Urinary bladder (tissue), 4 donors: ENCODE data around the gene NCAM1. TPM values are rescaled to one million over a fixed set of nuclear protein-coding genes. Genes with fewer than 3 reads are reported as not detected.
A peak's percentile ranks its signal among the peaks of the same experiment; 100 is the strongest.

ENCODE experiments used
- DNase-seq: peaks from one replicate; pipeline ENCODE4 v3.0.0-alpha.2; 2015; ENCODE audit errors: extremely low spot score
- H3K27ac ChIP-seq: one replicate; pipeline ENCODE4 v1.5.1; 2013; ENCODE audit warnings: low read depth, mild to moderate bottlenecking, moderate library complexity
- H3K36me3 ChIP-seq: one replicate; pipeline ENCODE4 v1.6.1; 2013; ENCODE audit warnings: mild to moderate bottlenecking, moderate library complexity; ENCODE audit not compliant: insufficient read depth
- H3K4me1 ChIP-seq: one replicate; pipeline ENCODE4 v1.6.1; 2013; ENCODE audit warnings: mild to moderate bottlenecking, moderate library complexity; ENCODE audit not compliant: insufficient read depth
- H3K4me3 ChIP-seq: one replicate; pipeline ENCODE4 v1.5.1; 2013; ENCODE audit warnings: low read depth, low read length
- WGBS: extraction: QIAGEN DNeasy Blood & Tissue Kit; methylation state at CpG from one replicate; pipeline ENCODE4 v1.1.7; 2013; 5-methylcytosine and 5-hydroxymethylcytosine counted together
- polyA plus RNA-seq: library from polyadenylated mRNA; stranded (reverse); fragments of 200-250 nt; gene quantifications from one replicate; pipeline ENCODE4 v1.2.3, GENCODE V29; 2013
- total RNA-seq: library from RNA; depleted of rRNA; stranded (reverse); fragments of >200 nt; gene quantifications from one replicate; pipeline ENCODE4 v1.2.3, GENCODE V29; 2014
- donor health status: healthy with polysubstance abuse.
- donor health status: healthy.

The NCAM1 gene
- total and polyA plus RNA-seq, 2 donors: 79.1 to 114 TPM

GRCh38 chr11:113195728-113196127 lies 234.5 kb downstream of the NCAM1 start:
- Histone ChIP-seq H3K4me3 (no peak overlapping the region), H3K36me3 (no peaks in the 10 kb centered on the region), H3K27ac (no peak overlapping the region), H3K4me1 (no peaks in the 10 kb centered on the region)
- no peak for DNase-seq
- WGBS: 99% methylated on average over 3 of the region's 3 CpGs

- no peak overlapping the region for H3K27ac ChIP-seq
- DNase-seq: no peak
- 51% methylated on average over 3 of the region's 3 CpGs for WGBS
These were observed 236.2 kb downstream of the NCAM1 start for GRCh38 chr11:113197446-113197845.

DNA sequence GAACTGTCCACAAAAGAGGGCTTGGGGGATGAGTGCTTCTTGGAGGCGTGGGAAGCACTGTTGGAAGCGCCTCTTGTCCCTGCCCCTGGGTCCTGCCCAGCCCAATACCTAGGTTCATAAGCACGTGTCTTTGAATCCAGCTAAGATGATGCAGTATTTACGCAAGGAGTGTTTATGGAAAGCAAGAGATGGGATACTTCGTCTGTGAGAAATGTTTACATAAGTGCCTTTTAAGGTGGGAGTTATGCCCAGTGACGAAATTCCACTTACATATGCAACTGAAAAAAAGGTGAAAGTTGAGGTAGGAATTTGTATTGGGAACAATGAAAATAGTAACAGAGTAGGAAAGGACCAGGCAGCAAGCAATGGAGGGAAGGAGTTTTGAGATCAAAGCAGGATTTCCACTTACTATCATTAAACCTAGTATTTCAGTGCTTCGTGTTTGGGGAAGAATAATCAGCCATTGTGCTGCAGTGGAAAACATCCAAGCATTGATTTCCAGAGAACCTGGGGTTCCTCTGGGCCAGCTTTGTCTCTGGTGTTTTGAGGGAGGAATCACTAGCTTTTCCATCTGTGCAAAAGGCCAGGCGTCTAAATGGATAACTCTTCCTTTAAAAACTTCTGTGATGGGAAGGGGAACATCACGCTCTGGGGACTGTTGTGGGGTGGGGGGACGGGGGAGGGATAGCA lies 237.9 kb downstream of the NCAM1 start:
- no peak for DNase-seq
- 51% methylated on average over 10 of the region's 10 CpGs for WGBS
- Histone ChIP-seq H3K27ac (no peak overlapping the region), H3K4me3 (no peak overlapping the region), H3K36me3 (no peaks in the 10 kb centered on the region), H3K4me1 (no peaks in the 10 kb centered on the region)

More at GRCh38 chr11:113197446-113197845, 236.2 kb downstream of the NCAM1 start:
- Histone ChIP-seq H3K36me3 (no peaks in the 10 kb centered on the region), H3K4me3 (no peak overlapping the region), H3K4me1 (no peaks in the 10 kb centered on the region)

DNA sequence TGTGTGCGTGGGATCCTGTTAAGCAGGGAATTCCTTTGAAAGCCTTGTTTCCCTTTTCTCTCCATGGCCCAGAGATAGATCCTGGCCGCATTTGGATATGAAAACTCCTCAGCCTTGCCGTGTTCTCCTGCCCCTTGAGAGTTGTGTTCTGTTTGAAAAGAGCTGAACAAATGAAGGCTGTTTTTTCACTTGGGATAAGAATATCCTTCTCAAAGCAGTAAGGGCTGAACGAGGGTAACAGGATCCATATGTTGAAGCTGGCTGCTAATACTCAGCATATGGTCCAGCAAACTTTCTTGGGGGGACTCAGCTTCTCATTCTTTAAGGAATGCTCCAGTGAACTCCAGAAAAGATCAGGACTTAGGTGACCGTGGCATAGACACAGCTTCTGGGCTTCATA lies 238.6 kb downstream of the NCAM1 start:
- DNase-seq: peak; percentile 48
- Histone ChIP-seq H3K36me3 (no peaks in the 10 kb centered on the region), H3K4me1 (no peaks in the 10 kb centered on the region), H3K4me3 (no peak overlapping the region), H3K27ac (no peak overlapping the region)
- WGBS: 39% methylated on average over 5 of the region's 5 CpGs

DNA sequence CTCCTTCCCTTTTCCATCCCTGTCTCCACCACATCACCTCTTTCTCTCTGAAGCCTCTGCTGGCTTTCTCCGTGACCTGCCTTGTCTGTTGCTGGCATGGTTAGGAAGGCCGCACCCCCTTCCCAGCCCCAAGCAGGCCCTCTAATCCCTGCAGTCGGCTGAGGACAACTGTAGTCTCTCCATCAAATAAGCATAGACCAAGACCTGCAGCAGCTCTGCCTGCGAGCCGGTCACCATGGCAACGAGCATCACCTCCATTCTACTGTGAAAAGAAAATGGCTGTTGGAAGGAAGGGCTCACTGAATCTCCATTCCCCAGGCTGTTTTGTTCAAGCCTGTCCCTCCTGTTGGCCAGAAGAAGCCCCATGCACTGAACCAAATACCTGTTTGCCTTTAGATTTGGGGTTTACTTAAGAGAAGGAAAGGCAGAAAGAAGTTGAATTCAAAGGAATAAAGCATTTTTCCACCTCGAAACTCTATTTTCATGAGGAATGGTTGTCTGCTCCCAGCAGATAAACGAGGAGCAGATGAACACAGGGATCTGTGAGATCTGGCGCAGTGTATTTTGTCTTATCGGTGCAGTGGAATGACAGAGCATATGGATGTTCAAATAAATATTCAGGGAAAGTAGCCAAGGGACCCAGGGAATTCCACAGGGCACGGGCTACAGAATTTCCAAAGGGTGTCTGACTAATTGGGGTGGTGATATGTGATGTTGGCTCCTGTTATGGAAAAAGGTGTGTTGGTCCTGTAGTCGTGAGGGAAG lies 240.0 kb downstream of the NCAM1 start:
- no peak overlapping the region for H3K4me3 ChIP-seq
- 77% methylated on average over 12 of the region's 12 CpGs for WGBS
- H3K27ac ChIP-seq: no peak overlapping the region
- no peaks in the 10 kb centered on the region for H3K36me3 ChIP-seq
- DNase-seq: no peak
- no peaks in the 10 kb centered on the region for H3K4me1 ChIP-seq

DNA sequence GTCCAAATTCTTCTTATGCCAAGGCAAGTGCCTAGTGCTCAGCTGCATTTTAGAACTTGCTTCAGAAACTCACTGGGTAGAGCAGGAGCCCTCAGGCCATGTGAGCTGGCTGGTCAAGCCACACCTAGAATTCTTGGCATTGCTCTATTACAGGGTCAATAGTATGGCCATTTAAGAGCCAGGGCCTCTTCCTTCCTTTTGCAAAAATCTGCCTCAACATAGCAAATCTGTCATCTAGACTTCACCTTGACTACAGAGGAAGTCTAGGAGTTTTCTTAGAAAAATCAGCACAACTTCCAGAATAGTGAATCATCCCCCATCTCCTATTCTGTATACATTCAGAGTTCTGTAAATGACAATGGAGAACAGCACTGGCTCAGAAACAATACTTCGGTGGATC lies 241.2 kb downstream of the NCAM1 start:
- no peak overlapping the region for H3K4me3 ChIP-seq
- WGBS: 92% methylated on average over 1 of the region's 1 CpG
- no peaks in the 10 kb centered on the region for H3K36me3 ChIP-seq
- H3K4me1 ChIP-seq: no peaks in the 10 kb centered on the region
- DNase-seq: no peak
- no peak overlapping the region for H3K27ac ChIP-seq

GRCh38 chr11:113203141-113203753 lies 242.0 kb downstream of the NCAM1 start:
- no peak for DNase-seq
- no peaks in the 10 kb centered on the region for H3K4me1 ChIP-seq
- H3K4me3 ChIP-seq: no peak overlapping the region
- 94% methylated on average over 17 of the region's 17 CpGs for WGBS
- no peak overlapping the region for H3K27ac ChIP-seq
- H3K36me3 ChIP-seq: no peaks in the 10 kb centered on the region

- no peak for DNase-seq
- Histone ChIP-seq H3K27ac (no peak overlapping the region), H3K4me1 (no peaks in the 10 kb centered on the region), H3K36me3 (no peaks in the 10 kb centered on the region), H3K4me3 (no peak overlapping the region)
- WGBS: 94% methylated on average over 10 of the region's 10 CpGs
These were observed 243.1 kb downstream of the NCAM1 start for GRCh38 chr11:113204280-113204679.

- 82% methylated on average over 2 of the region's 2 CpGs for WGBS
- no peak overlapping the region for H3K27ac ChIP-seq
- DNase-seq: no peak
- H3K36me3 ChIP-seq: no peaks in the 10 kb centered on the region
- H3K4me3 ChIP-seq: no peak overlapping the region
- no peaks in the 10 kb centered on the region for H3K4me1 ChIP-seq
These were observed 252.3 kb downstream of the NCAM1 start for GRCh38 chr11:113213549-113213948.

DNA sequence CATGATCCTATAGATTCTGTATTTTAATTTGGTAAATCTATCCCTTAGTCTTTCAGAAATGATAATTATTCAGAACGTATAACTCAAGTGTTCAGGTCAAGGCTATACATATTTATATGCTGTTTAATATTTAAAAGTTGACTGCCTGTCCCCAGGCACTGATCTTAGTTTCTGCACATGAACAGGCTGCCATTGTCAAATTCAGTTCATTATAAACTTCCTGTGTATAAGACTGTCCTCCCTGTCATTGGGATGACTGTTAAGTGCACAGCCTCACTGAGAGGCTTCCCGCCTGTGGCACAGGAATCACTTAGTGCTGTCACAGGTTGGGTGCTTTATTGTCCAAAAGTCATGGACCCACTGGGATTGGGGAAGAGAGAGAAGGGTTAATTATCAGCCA lies 261.0 kb downstream of the NCAM1 start:
- no peak for DNase-seq
- no peaks in the 10 kb centered on the region for H3K4me1 ChIP-seq
- H3K4me3 ChIP-seq: no peak overlapping the region
- WGBS: 92% methylated on average over 2 of the region's 2 CpGs
- no peaks in the 10 kb centered on the region for H3K36me3 ChIP-seq
- H3K27ac ChIP-seq: no peak overlapping the region

DNA sequence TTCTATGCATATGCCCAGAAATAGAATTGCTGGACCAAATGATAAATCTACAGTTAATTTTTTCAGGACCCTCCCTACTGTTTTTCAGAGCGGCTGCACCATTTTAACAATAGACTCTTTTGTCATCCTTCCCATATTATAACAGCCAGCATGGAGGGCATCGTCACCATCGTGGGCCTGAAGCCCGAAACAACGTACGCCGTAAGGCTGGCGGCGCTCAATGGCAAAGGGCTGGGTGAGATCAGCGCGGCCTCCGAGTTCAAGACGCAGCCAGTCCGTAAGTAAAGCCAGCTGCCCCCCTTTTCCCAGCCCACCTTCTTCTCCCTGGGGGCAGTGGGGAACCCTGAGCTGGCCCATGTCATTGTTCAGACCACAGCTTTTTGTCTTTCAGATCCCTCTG lies 273.7 kb downstream of the NCAM1 start:
- H3K4me3 ChIP-seq: no peak overlapping the region
- H3K4me1 ChIP-seq: no peaks in the 10 kb centered on the region
- no peaks in the 10 kb centered on the region for H3K36me3 ChIP-seq
- H3K27ac ChIP-seq: no peak overlapping the region
- 97% methylated on average over 14 of the region's 14 CpGs for WGBS
- DNase-seq: no peak

GRCh38 chr11:113237261-113237660 lies 276.0 kb downstream of the NCAM1 start:
- DNase-seq: no peak
- Histone ChIP-seq H3K4me3 (no peak overlapping the region), H3K36me3 (no peaks in the 10 kb centered on the region), H3K4me1 (no peaks in the 10 kb centered on the region), H3K27ac (no peak overlapping the region)
- 96% methylated on average over 4 of the region's 4 CpGs for WGBS

DNA sequence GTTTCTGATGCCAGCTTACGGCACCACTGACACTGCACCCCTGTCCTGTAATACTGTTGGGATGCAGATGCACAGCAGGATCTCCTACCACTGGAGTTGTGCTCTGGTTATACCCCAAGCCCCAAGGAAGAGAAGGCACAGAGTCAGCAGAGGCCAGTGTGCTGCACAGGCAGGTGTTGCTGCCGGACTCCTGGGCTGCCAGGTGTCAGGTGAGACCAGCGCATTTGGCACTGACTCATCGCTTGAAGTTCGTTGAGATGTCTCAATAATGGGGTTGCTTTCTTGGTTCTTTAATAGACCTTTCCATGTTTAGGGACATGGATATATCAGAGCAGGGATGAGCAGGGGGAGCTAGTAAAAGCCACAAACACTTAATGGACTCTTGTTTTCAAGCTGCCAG lies 277.5 kb downstream of the NCAM1 start:
- H3K36me3 ChIP-seq: no peaks in the 10 kb centered on the region
- 97% methylated on average over 5 of the region's 5 CpGs for WGBS
- H3K4me1 ChIP-seq: no peaks in the 10 kb centered on the region
- no peak for DNase-seq
- no peak overlapping the region for H3K4me3 ChIP-seq
- no peak overlapping the region for H3K27ac ChIP-seq

DNA sequence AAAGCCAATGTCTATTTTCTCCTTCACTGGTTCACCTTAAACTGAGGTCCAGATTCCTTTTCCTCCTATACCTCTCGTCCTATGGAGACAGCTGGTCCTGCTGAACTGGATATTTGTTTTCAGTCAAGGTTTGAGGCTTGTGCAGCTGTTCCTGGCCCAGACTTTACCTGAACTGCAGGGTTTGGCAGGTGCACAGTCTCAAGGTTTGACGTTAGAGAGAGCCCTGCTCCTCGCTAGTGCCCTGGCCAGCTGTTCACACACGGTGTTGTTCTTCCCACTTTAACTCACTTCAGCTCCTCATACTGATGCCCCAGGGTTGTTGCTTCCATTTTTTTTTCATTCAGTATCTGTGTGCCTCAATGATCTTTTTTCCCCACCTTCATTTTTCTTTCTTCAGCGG lies 279.2 kb downstream of the NCAM1 start:
- DNase-seq: no peak
- no peak overlapping the region for H3K4me3 ChIP-seq
- no peaks in the 10 kb centered on the region for H3K36me3 ChIP-seq
- 84% methylated on average over 5 of the region's 5 CpGs for WGBS
- H3K4me1 ChIP-seq: no peaks in the 10 kb centered on the region
- no peak overlapping the region for H3K27ac ChIP-seq
